HepG2 (cell line): ENCODE measurements around the gene SLC35A3.
A peak's percentile ranks its signal among the peaks of the same experiment; 100 is the strongest.

ENCODE experiments used
- BRD4 ChIP-seq: sonication (generic); formaldehyde crosslinking; IDR thresholded peaks from 2 replicates; pipeline ENCODE4 v1.4.0; 2020; ENCODE audit warnings: missing genetic modification reagents
- CTCF ChIP-seq: sonication (generic); formaldehyde crosslinking; IDR thresholded peaks from 2 replicates; pipeline ENCODE4 v1.5.0; 2020; ENCODE audit warnings: mild to moderate bottlenecking, missing genetic modification reagents, moderate library complexity
- GMEB2 ChIP-seq: IDR thresholded peaks from 2 replicates; pipeline ENCODE4 v1.6.1; 2016; ENCODE audit warnings: missing biosample characterization, missing genetic modification reagents, low read depth
- MTA1 ChIP-seq: sonication (generic); formaldehyde crosslinking; IDR thresholded peaks from 2 replicates; pipeline ENCODE4 v1.4.0; 2020; ENCODE audit warnings: missing genetic modification reagents, mild to moderate bottlenecking, borderline replicate concordance
- RELA ChIP-seq: sonication (generic); formaldehyde crosslinking; IDR thresholded peaks from 2 replicates; pipeline ENCODE4 v1.4.0; 2020; ENCODE audit warnings: missing genetic modification reagents
- SP1 ChIP-seq, 2 experiments: fragments of 450-650 bp in 1 of 2; sonication (generic) in 1 of 2; formaldehyde crosslinking in 1 of 2; IDR thresholded peaks; 2 replicates each; pipeline versions ENCODE4 v1.4.0 to v1.6.1; 2016 to 2020; ENCODE audit warnings: missing genetic modification reagents in 1 of 2
- ZBTB33 ChIP-seq: sonication (generic); formaldehyde crosslinking; IDR thresholded peaks from 2 replicates; pipeline ENCODE4 v1.4.0; 2020; ENCODE audit warnings: missing genetic modification reagents
- ZFP91 ChIP-seq: sonication (generic); formaldehyde crosslinking; IDR thresholded peaks from 2 replicates; pipeline ENCODE4 v1.9.0; 2022; ENCODE audit warnings: missing genetic modification reagents, mild to moderate bottlenecking, borderline replicate concordance
- ZNF205 ChIP-seq: IDR thresholded peaks from 2 replicates; pipeline ENCODE4 v1.6.1; 2018; ENCODE audit warnings: missing biosample characterization, missing genetic modification reagents
- ZNF333 ChIP-seq: sonication (generic); formaldehyde crosslinking; IDR thresholded peaks from 2 replicates; pipeline ENCODE4 v1.4.0; 2020; ENCODE audit warnings: mild to moderate bottlenecking, missing genetic modification reagents, borderline replicate concordance
- TF ChIP-seq, protein P1 (sequence below), 2 experiments: IDR thresholded peaks; 2 replicates each; pipeline ENCODE4 v1.6.1; 2011 to 2012; ENCODE audit warnings: low read length in 2 of 2, borderline replicate concordance in 1 of 2, low read depth in 1 of 2, mild to moderate bottlenecking in 1 of 2, moderate library complexity in 1 of 2

DNA sequence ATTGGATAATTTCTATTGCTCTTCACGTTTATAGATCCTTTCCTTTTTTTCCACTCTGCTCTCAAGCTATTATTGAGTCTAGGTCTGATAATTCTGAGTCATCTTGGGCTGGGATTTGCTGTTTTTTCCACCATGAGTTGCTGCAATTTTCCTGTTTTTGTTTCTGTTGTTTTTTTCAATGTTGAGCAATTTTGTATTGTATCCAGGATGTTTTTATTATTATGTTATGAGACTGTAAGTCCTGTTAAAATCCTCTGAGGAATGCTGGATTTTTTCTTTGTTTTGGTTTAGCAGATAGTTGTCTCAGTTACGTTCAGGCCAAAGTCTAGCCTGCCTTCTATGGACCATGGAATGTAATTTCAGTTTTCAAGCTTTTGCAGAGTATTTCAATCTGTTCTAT lies 13.0 kb upstream of the SLC35A3 start:
- TF ChIP-seq RELA (CRISPR knock-in tag) (no peak), GMEB2 (no peak), ZBTB33 (CRISPR knock-in tag) (no peak), ZNF205 (CRISPR knock-in tag) (peak; percentile 99), BRD4 (CRISPR knock-in tag) (no peak), CTCF (peak; percentile 46), SP1 (IDR thresholded peaks at IDR 0.05) (no peak), SP1 (CRISPR knock-in tag; IDR thresholded peaks at IDR 0.05) (no peak), ZFP91 (CRISPR knock-in tag) (no peak), ZNF333 (CRISPR knock-in tag) (no peak), MTA1 (CRISPR knock-in tag) (no peak)
- TF ChIP-seq, protein P1, sequence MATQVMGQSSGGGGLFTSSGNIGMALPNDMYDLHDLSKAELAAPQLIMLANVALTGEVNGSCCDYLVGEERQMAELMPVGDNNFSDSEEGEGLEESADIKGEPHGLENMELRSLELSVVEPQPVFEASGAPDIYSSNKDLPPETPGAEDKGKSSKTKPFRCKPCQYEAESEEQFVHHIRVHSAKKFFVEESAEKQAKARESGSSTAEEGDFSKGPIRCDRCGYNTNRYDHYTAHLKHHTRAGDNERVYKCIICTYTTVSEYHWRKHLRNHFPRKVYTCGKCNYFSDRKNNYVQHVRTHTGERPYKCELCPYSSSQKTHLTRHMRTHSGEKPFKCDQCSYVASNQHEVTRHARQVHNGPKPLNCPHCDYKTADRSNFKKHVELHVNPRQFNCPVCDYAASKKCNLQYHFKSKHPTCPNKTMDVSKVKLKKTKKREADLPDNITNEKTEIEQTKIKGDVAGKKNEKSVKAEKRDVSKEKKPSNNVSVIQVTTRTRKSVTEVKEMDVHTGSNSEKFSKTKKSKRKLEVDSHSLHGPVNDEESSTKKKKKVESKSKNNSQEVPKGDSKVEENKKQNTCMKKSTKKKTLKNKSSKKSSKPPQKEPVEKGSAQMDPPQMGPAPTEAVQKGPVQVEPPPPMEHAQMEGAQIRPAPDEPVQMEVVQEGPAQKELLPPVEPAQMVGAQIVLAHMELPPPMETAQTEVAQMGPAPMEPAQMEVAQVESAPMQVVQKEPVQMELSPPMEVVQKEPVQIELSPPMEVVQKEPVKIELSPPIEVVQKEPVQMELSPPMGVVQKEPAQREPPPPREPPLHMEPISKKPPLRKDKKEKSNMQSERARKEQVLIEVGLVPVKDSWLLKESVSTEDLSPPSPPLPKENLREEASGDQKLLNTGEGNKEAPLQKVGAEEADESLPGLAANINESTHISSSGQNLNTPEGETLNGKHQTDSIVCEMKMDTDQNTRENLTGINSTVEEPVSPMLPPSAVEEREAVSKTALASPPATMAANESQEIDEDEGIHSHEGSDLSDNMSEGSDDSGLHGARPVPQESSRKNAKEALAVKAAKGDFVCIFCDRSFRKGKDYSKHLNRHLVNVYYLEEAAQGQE (IDR thresholded peaks at IDR 0.05; ENCODE audit: borderline replicate concordance in 1 of 2, low read depth in 1 of 2, low read length in 2 of 2): no peak
